GM12891 (cell line): ENCODE data around the gene SUPV3L1.

ENCODE experiments used
- POLR2A ChIP-seq: IDR thresholded peaks from 2 replicates; pipeline ENCODE4 v1.6.1; 2011; ENCODE audit warnings: low read depth, low read length, control low read depth
- TAF1 ChIP-seq: IDR thresholded peaks from 2 replicates; pipeline ENCODE4 v1.6.1; 2011; ENCODE audit warnings: low read depth, low read length, control low read depth

DNA sequence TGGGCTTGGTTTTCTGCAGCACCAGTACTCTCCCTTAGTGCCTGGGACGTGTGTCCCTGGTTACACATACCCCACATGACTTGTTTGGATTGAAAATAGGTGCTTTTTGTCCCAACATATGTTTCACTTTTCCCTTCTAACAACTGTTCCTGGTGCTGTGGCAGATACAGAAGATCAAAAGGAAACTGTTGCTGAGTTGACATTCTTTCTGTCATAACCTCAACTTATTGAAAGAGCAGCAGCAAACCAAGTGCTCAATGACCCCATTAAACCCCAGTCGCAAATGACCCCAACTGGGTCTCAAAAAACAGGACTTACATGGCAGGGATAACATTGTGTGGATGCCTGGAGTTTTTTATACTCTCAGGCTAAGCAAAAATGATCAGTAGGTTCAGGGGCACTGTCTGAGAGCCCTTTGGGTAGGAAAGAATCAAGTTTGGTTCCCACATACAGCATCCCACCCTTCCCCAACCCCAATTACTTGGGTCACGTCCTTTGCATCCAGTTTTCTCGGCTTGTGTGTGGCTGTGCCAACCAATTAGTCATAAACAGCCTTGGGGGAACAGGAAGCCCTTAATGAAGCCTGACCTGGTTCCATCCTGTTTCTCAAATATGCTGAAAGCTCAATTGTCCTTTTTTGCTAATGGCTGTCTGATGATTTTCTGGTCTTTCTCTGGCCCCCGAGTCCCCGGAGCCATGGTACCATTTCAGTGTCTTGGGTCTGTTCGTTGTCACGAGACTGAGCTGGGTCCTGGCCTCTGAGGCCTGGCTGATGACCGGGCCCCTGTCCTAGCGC lies 45.0 kb downstream of the SUPV3L1 start:
- TF ChIP-seq POLR2A: no peak
- TF ChIP-seq TAF1: no peak
